ENCODE results near the gene C11orf68.

C11orf68 gene

DNA sequence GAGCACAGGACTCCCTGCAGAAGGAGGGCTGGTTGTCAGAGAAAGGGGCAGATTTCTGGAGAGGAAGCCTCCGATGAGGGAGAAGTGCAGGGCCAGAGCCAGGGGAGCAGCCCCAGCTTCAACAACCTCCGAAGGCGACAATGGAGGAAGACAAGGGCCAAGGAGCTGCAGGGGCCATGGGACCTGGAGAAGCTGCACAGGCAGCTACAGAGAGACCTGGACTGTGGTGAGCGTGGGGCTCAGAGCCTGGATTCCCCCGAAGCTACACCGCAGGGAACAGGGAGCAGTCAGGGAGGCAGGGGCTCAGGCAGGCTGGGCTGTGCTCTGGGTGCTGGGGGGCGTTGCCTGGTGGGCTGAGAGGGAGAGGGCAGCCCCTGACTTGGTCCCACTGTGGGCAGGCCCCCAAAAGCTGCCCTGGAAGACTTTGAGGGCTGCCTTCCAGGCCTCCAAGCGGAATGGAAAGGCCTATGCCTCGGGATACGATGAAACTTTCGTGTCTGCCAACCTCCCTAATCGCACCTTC, 28.8 kb upstream of the C11orf68 start:
- no peak for TF ChIP-seq CTCF (IDR thresholded peaks at IDR 0.05; ENCODE audit: low read length)
- no peak for TF ChIP-seq EZH2 (IDR thresholded peaks at IDR 0.05; ENCODE audit: borderline replicate concordance, low read length)
- Histone ChIP-seq H4K20me1 (ENCODE audit: insufficient read depth, low read length) (no peaks in the 10 kb centered on the region), H3K36me3 (ENCODE audit: insufficient read depth, low read length) (no peaks in the 10 kb centered on the region), H3K9ac (ENCODE audit: low read length) (no peak overlapping the region), H3K9me3 (ENCODE audit: low read length) (no peaks in the 10 kb centered on the region), H3K4me1 (ENCODE audit: insufficient read depth, low read length, severe bottlenecking) (no peaks in the 10 kb centered on the region), H3K4me2 (ENCODE audit: low read length) (no peak overlapping the region), H3K9me2 (ENCODE audit: low read depth, low read length) (no peaks in the 10 kb centered on the region), H3K4me3 (ENCODE audit: low read depth, low read length, poor library complexity, severe bottlenecking) (no peak overlapping the region), H3F3A (ENCODE audit: insufficient read depth, low read length) (no peaks in the 10 kb centered on the region), H2AFZ (ENCODE audit: low read length) (no peak overlapping the region), H3K27me3 (ENCODE audit: insufficient read depth, low read length) (no peaks in the 10 kb centered on the region), H3K79me2 (ENCODE audit: insufficient read depth, low read length) (no peaks in the 10 kb centered on the region), H3K27ac (ENCODE audit: low read depth, low read length, poor library complexity, severe bottlenecking) (no peak overlapping the region)

DNA sequence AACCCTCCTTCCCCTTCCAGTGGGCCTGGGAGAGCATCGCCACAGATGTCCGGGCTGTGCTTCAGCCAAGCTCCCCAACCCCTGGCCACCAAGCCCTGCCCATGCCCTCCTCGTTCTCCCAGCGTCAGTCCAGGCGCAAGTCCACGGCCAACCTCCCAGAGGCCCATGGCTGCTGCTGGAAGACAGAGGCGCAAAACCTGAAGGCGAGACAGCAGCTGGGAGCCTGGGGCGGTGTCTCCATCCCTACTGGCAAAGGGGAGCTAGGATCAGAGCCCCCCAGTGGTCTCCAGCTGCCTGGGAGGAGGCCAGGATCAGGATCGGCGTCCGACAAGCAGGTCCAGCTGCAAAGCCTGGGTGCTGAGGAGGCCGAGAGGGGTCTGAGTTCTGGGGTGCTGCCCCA, 28.3 kb upstream of the C11orf68 start:
- TF ChIP-seq CTCF (IDR thresholded peaks at IDR 0.05; ENCODE audit: low read length) (no peak), EZH2 (IDR thresholded peaks at IDR 0.05; ENCODE audit: borderline replicate concordance, low read length) (no peak)
- Histone ChIP-seq H3K4me2 (ENCODE audit: low read length) (no peak overlapping the region), H3K4me1 (ENCODE audit: insufficient read depth, low read length, severe bottlenecking) (no peaks in the 10 kb centered on the region), H4K20me1 (ENCODE audit: insufficient read depth, low read length) (no peaks in the 10 kb centered on the region), H3K9me2 (ENCODE audit: low read depth, low read length) (no peaks in the 10 kb centered on the region), H3K4me3 (ENCODE audit: low read depth, low read length, poor library complexity, severe bottlenecking) (no peak overlapping the region), H2AFZ (ENCODE audit: low read length) (no peak overlapping the region), H3K27me3 (ENCODE audit: insufficient read depth, low read length) (no peaks in the 10 kb centered on the region), H3K36me3 (ENCODE audit: insufficient read depth, low read length) (no peaks in the 10 kb centered on the region), H3F3A (ENCODE audit: insufficient read depth, low read length) (no peaks in the 10 kb centered on the region), H3K9me3 (ENCODE audit: low read length) (no peaks in the 10 kb centered on the region), H3K79me2 (ENCODE audit: insufficient read depth, low read length) (no peaks in the 10 kb centered on the region), H3K27ac (ENCODE audit: low read depth, low read length, poor library complexity, severe bottlenecking) (no peak overlapping the region), H3K9ac (ENCODE audit: low read length) (no peak overlapping the region)

DNA sequence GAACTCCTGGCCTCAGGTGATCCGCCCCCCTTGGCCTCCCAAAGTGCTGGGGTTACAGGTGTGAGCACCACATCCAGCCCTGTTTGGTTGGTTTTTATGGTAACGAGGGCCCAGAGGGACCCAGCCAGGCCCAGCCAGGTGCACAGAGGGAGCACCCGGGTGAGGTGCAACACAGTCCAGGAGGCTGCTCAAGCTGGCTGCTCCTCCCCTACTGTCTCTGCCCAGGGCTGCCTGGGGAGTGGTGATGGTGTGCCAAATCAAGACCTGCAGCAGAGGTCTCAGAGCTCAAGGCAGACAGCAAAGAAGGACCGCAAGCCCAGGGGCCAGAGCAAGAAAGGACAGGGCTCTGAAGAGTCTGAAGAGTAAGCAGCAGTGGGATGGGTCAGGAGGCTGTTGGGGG, 27.8 kb upstream of the C11orf68 start:
- Histone ChIP-seq H3K27ac (ENCODE audit: low read depth, low read length, poor library complexity, severe bottlenecking) (no peak overlapping the region), H3K27me3 (ENCODE audit: insufficient read depth, low read length) (no peaks in the 10 kb centered on the region), H2AFZ (ENCODE audit: low read length) (no peak overlapping the region), H3K4me1 (ENCODE audit: insufficient read depth, low read length, severe bottlenecking) (no peaks in the 10 kb centered on the region), H3K4me3 (ENCODE audit: low read depth, low read length, poor library complexity, severe bottlenecking) (no peak overlapping the region), H3K36me3 (ENCODE audit: insufficient read depth, low read length) (no peaks in the 10 kb centered on the region), H4K20me1 (ENCODE audit: insufficient read depth, low read length) (no peaks in the 10 kb centered on the region), H3K9me2 (ENCODE audit: low read depth, low read length) (no peaks in the 10 kb centered on the region), H3K79me2 (ENCODE audit: insufficient read depth, low read length) (no peaks in the 10 kb centered on the region), H3K9ac (ENCODE audit: low read length) (no peak overlapping the region), H3K4me2 (ENCODE audit: low read length) (no peak overlapping the region), H3K9me3 (ENCODE audit: low read length) (no peaks in the 10 kb centered on the region), H3F3A (ENCODE audit: insufficient read depth, low read length) (no peaks in the 10 kb centered on the region)
- TF ChIP-seq CTCF (IDR thresholded peaks at IDR 0.05; ENCODE audit: low read length): no peak
- TF ChIP-seq EZH2 (IDR thresholded peaks at IDR 0.05; ENCODE audit: borderline replicate concordance, low read length): no peak

All from OCI-LY1 (cell line).